HG03064 (cell line): ENCODE data around the gene ADAD1.
"Not testable (repeated sequence)": the region's sequence is repeated elsewhere in the genome, so short reads cannot be mapped to it uniquely, and the experiment has no call there.

Experiments
- ATAC-seq: cut with Tn5 transposase; IDR thresholded peaks from one replicate; pipeline ENCODE4 v1.9.1; 2021; ENCODE audit warnings: low read depth; ENCODE audit not compliant: unreplicated experiment

Gene ADAD1

DNA sequence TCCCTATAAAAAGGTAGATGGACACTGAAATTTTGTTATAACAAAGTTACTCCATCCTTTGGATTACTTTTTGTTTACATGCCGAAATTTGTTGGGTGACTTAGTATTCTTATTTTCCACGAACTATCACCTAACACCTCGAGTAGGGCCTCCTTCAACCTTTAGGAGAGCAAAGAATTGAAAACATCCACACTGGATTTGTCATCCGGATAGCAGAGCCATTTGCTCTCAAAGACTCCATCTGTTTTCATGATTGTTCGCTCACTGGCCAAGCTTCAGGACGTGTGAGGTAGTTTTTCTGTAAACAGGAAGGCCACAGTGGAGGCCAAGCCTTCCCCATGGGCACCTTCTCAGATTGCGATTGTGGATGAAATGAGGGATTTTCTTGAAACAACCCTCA lies at the start of gene ADAD1:
ADAD1 (plus strand) TSS at position 301 of the 400 bp plus-strand sequence. CDS start 1,059 bp downstream, outside the sequence.
- no peak for ATAC-seq

- no peak for ATAC-seq
Observed at GRCh38 chr4:122329876-122330565, 48.8 kb upstream of the ADAD1 start.

DNA sequence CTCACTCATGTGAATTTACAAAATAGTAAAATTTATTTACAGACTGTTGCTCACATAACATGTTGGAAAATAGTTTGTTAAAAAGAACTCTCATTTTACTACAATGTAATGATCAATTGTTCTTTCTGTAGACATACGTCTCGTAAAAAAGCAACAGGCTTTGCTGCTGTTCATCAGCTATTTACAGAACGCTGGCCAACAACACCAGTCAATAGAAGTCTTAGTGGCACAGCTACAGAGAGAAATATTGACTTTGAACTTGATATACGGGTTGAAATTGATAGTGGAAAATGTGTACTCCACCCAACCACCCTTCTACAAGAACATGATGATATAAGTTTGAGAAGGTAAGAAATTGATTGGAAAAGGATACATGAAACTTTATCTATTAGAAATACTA lies 47.6 kb upstream of the ADAD1 start:
- ATAC-seq = no peak

DNA sequence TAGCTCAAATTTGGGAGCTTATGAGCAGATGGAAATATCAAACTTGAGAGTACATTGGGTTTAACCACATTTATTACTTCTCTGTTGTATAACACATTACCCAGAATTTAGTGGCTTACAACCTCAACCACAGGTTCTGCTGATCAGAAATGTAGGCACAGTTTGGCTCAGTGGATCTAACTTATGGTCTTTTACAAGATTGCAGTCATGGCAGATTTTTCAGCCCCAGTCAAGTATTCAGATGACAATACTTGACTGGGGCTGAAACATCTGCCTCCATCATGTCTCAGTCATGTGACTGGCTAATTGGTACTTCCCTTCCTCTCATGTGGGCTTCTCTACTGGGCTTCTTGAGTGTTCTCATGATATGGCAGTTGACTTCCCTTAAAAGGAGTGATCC lies 44.0 kb upstream of the ADAD1 start:
- no peak for ATAC-seq

- ATAC-seq = no peak
Observed at GRCh38 chr4:122341886-122342285, 36.9 kb upstream of the ADAD1 start.

- no peak for ATAC-seq
Observed at GRCh38 chr4:122346036-122346435, 32.8 kb upstream of the ADAD1 start.

- no peak for ATAC-seq
Observed at GRCh38 chr4:122346503-122346902, 32.3 kb upstream of the ADAD1 start.

GRCh38 chr4:122356317-122356808 lies 22.4 kb upstream of the ADAD1 start:
- ATAC-seq = no peak

GRCh38 chr4:122360754-122361153 lies 18.1 kb upstream of the ADAD1 start:
- ATAC-seq = no peak

- ATAC-seq = no peak
Observed at GRCh38 chr4:122364700-122365404, 14.0 kb upstream of the ADAD1 start.

- not testable (repeated sequence) for ATAC-seq
Observed at GRCh38 chr4:122368786-122369185, 10.0 kb upstream of the ADAD1 start.

GRCh38 chr4:122377352-122377751 lies 1.5 kb upstream of the ADAD1 start:
- no peak for ATAC-seq

DNA sequence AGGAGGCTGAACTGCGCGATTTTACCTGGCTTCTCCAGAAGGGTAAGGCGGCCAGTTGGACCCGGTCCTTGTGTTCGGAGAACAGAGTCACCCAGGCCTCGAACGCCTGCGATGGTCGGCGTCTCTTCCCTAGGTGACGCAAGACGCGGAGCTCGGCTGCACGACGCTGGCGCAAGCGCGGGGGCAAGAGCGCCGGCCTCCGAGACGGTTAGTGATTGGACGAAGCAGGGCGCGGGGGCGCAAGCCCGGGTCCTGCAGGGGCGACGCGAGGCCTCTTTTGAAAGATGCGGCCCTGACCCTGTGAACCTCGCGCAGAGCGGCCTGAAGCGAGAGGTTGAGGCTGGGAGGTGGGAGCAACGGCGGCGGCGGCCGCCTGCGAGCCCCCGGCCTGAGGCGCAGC lies 428 bp downstream of the ADAD1 start:
- no peak for ATAC-seq

- ATAC-seq = no peak
Observed at GRCh38 chr4:122383341-122383740, 4.5 kb downstream of the ADAD1 start.

GRCh38 chr4:122384245-122384644 lies 5.4 kb downstream of the ADAD1 start:
- ATAC-seq = no peak

DNA sequence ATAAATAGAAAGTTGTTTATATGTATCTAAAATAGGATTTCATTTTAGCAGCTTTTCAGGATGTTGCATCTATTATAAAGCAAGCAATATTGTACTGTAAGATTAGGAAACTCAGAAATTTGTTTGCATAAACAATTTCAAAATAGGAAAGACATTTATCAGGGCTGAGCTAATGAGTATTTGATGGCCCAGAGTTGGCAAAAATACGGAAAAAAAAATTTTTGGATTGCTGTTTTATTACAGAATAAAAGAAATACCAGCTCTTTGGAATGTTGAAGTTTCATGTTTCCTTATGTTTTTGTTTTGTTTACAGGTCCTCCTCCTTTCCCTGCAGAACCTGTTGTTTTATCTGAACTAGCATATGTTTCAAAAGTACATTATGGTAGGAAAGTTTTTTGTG lies 14.5 kb downstream of the ADAD1 start:
- ATAC-seq = no peak

DNA sequence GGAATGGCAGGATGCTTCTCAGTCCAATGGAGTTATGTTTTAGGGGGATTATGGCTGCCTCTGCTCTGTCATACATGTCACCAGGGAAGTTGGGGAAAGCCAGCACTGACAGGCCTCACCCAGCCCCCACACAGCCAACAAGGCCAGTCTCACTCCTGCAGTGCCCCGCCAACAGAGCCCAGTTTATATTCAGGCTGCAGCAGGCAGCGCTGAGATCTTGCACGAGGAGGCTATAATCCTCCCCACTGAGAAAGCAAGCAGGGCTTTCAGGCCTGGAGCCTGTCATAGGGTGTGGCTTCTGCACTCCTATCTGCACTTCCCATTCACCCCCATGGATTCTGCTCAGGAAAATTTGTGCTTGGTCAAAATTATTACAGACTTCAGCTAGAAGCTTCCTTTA lies 25.1 kb downstream of the ADAD1 start:
- no peak for ATAC-seq

- no peak for ATAC-seq
Observed at GRCh38 chr4:122412547-122412946, 33.7 kb downstream of the ADAD1 start.

- no peak for ATAC-seq
Observed at GRCh38 chr4:122423246-122423645, 44.4 kb downstream of the ADAD1 start.

DNA sequence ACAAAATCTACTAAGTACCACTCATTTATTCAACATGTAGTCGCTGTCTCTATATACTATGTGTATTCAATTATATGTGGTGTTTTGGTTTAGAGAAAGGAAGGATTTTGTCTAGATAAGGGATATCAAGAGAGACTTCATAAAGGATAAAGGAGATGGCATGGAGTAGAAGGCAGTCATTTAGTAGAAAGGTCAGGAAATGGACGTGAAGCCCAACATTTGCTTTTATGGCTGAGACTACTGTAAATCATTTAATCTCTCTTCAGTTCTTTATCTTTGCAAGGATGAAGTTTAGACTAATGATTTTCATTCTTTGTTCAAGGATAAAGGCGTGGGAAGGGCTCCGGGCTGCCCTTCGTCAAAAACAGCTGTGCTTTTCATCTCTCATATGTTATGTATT lies 52.5 kb downstream of the ADAD1 start:
- ATAC-seq = no peak

- no peak for ATAC-seq
Observed at GRCh38 chr4:122434285-122434684, 55.5 kb downstream of the ADAD1 start.

- no peak for ATAC-seq
Observed at GRCh38 chr4:122450847-122451246, 72.0 kb downstream of the ADAD1 start.
